GM23338 (cell line): ENCODE data around the gene GALM. TPM values are rescaled to one million over a fixed set of nuclear protein-coding genes. Genes with fewer than 3 reads are reported as not detected.
A peak's percentile ranks its signal among the peaks of the same experiment; 100 is the strongest.

ENCODE experiments used
- ATAC-seq: fragments of 200-7000 bp; cut with Tn5 transposase; 3 replicates; pipeline ENCODE4 v1.9.1; 2020
- DNase-seq: peaks from one replicate; pipeline ENCODE4 v3.0.0-alpha.2; 2015; ENCODE audit warnings: low spot score
- H2AFZ ChIP-seq: fragments of 200-600 bp; sonication (generic); 2 replicates; pipeline ENCODE4 v1.8.0; 2016; ENCODE audit warnings: antibody characterized with exemption, mild to moderate bottlenecking, moderate library complexity
- H3F3A ChIP-seq: fragments of 200-600 bp; sonication (generic); replicated peaks from 2 replicates; pipeline ENCODE4 v1.8.0; 2017; ENCODE audit warnings: antibody characterized with exemption, mixed run types, low read depth
- H3K27ac ChIP-seq: fragments of 200-600 bp; sonication (generic); 2 replicates; pipeline ENCODE4 v1.6.1; 2016; ENCODE audit warnings: low read depth
- H3K27me3 ChIP-seq: fragments of 200-600 bp; sonication (generic); 2 replicates; pipeline ENCODE4 v1.8.0; 2016; ENCODE audit warnings: mild to moderate bottlenecking, mixed run types, moderate library complexity; ENCODE audit not compliant: insufficient read depth
- H3K36me3 ChIP-seq: fragments of 200-600 bp; sonication (generic); 2 replicates; pipeline ENCODE4 v1.8.0; 2016; ENCODE audit warnings: mild to moderate bottlenecking; ENCODE audit not compliant: insufficient read depth
- H3K4me1 ChIP-seq: fragments of 200-600 bp; sonication (generic); 2 replicates; pipeline ENCODE4 v1.8.0; 2016; ENCODE audit warnings: mild to moderate bottlenecking, moderate library complexity; ENCODE audit not compliant: insufficient read depth
- H3K4me2 ChIP-seq: fragments of 200-600 bp; sonication (generic); 2 replicates; pipeline ENCODE4 v1.7.1; 2017; ENCODE audit warnings: mixed run types
- H3K4me3 ChIP-seq: fragments of 200-600 bp; sonication (generic); 2 replicates; pipeline ENCODE4 v1.6.1; 2016; ENCODE audit warnings: mixed run types
- H3K79me2 ChIP-seq: fragments of 200-600 bp; sonication (generic); replicated peaks from 2 replicates; pipeline ENCODE4 v1.8.0; 2017; ENCODE audit warnings: mild to moderate bottlenecking; ENCODE audit not compliant: insufficient read depth
- H3K9me2 ChIP-seq: fragments of 200-600 bp; sonication (generic); 2 replicates; pipeline ENCODE4 v1.8.0; 2017; ENCODE audit not compliant: insufficient read depth
- H4K20me1 ChIP-seq: fragments of 200-600 bp; sonication (generic); replicated peaks from 2 replicates; pipeline ENCODE4 v1.8.0; 2017; ENCODE audit warnings: mild to moderate bottlenecking; ENCODE audit not compliant: insufficient read depth
- H3K27ac Mint-ChIP-seq: 2 replicates; pipeline ENCODE4 v1.8.0; 2020; ENCODE audit warnings: inconsistent platforms, mild to moderate bottlenecking, moderate library complexity, mixed read lengths
- H3K27me3 Mint-ChIP-seq: 3 replicates; pipeline ENCODE4 v1.8.0; 2022; ENCODE audit warnings: low read depth, mild to moderate bottlenecking, moderate library complexity, mixed read lengths, inconsistent platforms; ENCODE audit not compliant: insufficient read depth, poor library complexity
- H3K36me3 Mint-ChIP-seq: 3 replicates; pipeline ENCODE4 v1.8.0; 2021; ENCODE audit warnings: low read depth, mild to moderate bottlenecking, inconsistent platforms, moderate library complexity, mixed read lengths
- H3K4me1 Mint-ChIP-seq: 3 replicates; pipeline ENCODE4 v1.8.0; 2020; ENCODE audit warnings: mild to moderate bottlenecking, inconsistent platforms, mixed read lengths
- H3K4me3 Mint-ChIP-seq: 3 replicates; pipeline ENCODE4 v1.8.0; 2021; ENCODE audit warnings: moderate library complexity, mild to moderate bottlenecking, inconsistent platforms, mixed read lengths
- H3K9me3 Mint-ChIP-seq: 3 replicates; pipeline ENCODE4 v1.8.0; 2020; ENCODE audit warnings: moderate library complexity, mild to moderate bottlenecking, inconsistent platforms, mixed read lengths
- CREB1 ChIP-seq: fragments of 250-450 bp; sonication (Bioruptor Pico); IDR thresholded peaks from 2 replicates; pipeline ENCODE4 v1.5.0; 2020; ENCODE audit warnings: low read depth, mild to moderate bottlenecking, moderate library complexity
- EZH2 ChIP-seq: fragments of 200-600 bp; sonication (generic); IDR thresholded peaks from one replicate; pipeline ENCODE4 v1.8.0; 2017; ENCODE audit warnings: antibody characterized with exemption, mild to moderate bottlenecking, low read depth; ENCODE audit not compliant: unreplicated experiment
- EZH2phosphoT487 ChIP-seq: fragments of 200-600 bp; sonication (generic); IDR thresholded peaks from one replicate; pipeline ENCODE4 v1.8.1; 2018; ENCODE audit warnings: antibody characterized with exemption; ENCODE audit not compliant: unreplicated experiment
- JUNB ChIP-seq: IDR thresholded peaks from one replicate; pipeline ENCODE4 v1.6.1; 2016; ENCODE audit warnings: antibody characterized with exemption; ENCODE audit not compliant: unreplicated experiment
- NANOG ChIP-seq: IDR thresholded peaks from 2 replicates; pipeline ENCODE4 v1.6.1; 2016; ENCODE audit warnings: antibody characterized with exemption, borderline replicate concordance
- POLR2AphosphoS5 ChIP-seq: IDR thresholded peaks from 2 replicates; pipeline ENCODE4 v1.6.1; 2016; ENCODE audit warnings: antibody characterized with exemption, low read depth
- STAT1 ChIP-seq: IDR thresholded peaks from one replicate; pipeline ENCODE4 v1.6.1; 2016; ENCODE audit warnings: antibody characterized with exemption; ENCODE audit not compliant: unreplicated experiment
- ZNF114 ChIP-seq: fragments of 250-450 bp; sonication (Bioruptor Pico); IDR thresholded peaks from 2 replicates; pipeline ENCODE4 v1.5.0; 2020; ENCODE audit warnings: mild to moderate bottlenecking, moderate library complexity
- ZNF331 ChIP-seq: fragments of 250-450 bp; sonication (Bioruptor Pico); IDR thresholded peaks from 2 replicates; pipeline ENCODE4 v1.5.0; 2020; ENCODE audit warnings: low read depth, mild to moderate bottlenecking, moderate library complexity
- polyA plus RNA-seq: library from polyadenylated mRNA; unstranded; fragments of >200 nt; fragmentation: Nextera tagmentation; extraction: Ambion mirVana; gene quantifications from 2 replicates; pipeline ENCODE4 v1.2.1, GENCODE V29; 2016
- total RNA-seq: library from RNA; depleted of rRNA; stranded (reverse); fragments of >200 nt; shearing (Covaris generic); gene quantifications from 2 replicates; pipeline ENCODE4 v1.2.3, GENCODE V29; 2014
- TF ChIP-seq, protein P1 (sequence below): fragments of 250-450 bp; sonication (Bioruptor Pico); IDR thresholded peaks from 2 replicates; pipeline ENCODE4 v1.5.0; 2020; ENCODE audit warnings: mild to moderate bottlenecking, moderate library complexity
- TF ChIP-seq, protein P2 (sequence below): IDR thresholded peaks from one replicate; pipeline ENCODE4 v1.6.1; 2018; ENCODE audit warnings: antibody characterized with exemption; ENCODE audit not compliant: unreplicated experiment
- TF ChIP-seq, protein P3 (sequence below), 2 experiments: fragments of 200-600 bp in 1 of 2; sonication (generic) in 1 of 2; conservative IDR thresholded peaks; 2 replicates each; pipeline versions ENCODE4 v1.5.1 to v1.6.1; 2016 to 2017; ENCODE audit warnings: antibody characterized with exemption in 2 of 2, low read depth in 2 of 2, mild to moderate bottlenecking in 2 of 2, moderate library complexity in 1 of 2
- TF ChIP-seq, protein P4 (sequence below): IDR thresholded peaks from 2 replicates; pipeline ENCODE4 v1.6.1; 2016; ENCODE audit warnings: antibody characterized with exemption

GALM gene
- total and polyA plus RNA-seq, 2 experiments from 2014 or later: 9.3 to 21.6 TPM

DNA sequence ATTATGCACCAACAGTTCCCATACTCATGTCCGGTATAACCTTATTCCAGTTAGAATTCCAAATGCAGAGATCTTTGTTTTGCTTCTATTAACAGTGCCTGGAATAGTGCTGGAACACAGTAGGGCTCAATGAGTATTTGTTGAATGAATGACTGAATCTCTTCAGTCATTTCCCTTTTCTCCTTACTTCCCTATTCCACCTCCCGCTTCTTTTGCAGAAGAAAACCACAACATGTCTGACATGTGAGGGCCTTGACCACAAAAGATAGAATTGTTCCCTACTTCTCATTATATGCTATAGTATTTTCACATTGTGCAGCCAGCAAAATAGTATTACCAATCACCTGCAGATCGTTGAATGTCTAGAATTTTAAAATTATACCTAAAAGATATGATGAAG is 43.7 kb upstream of the GALM start:
- Mint-ChIP-seq H3K4me3 (no peak overlapping the region), H3K27ac (no peak overlapping the region), H3K4me1 (peaks cover 9% of the 10 kb centered on the region), H3K36me3 (no peaks in the 10 kb centered on the region), H3K27me3 (no peaks in the 10 kb centered on the region), H3K9me3 (no peaks in the 10 kb centered on the region)
- no peaks in the 10 kb centered on the region for H3K4me1 ChIP-seq
- no peak overlapping the region for H3K27ac ChIP-seq
- no peak overlapping the region for H3K4me3 ChIP-seq
- H4K20me1 ChIP-seq: no peaks in the 10 kb centered on the region
- ATAC-seq (no peak), DNase-seq (no peak)
- no peak overlapping the region for H3K4me2 ChIP-seq
- no peaks in the 10 kb centered on the region for H3K9me2 ChIP-seq
- H2AFZ ChIP-seq: 0 out of 2 replicates have a peak overlapping the region, but pooled peaks have one; percentile 1
- H3K36me3 ChIP-seq: no peaks in the 10 kb centered on the region
- no peaks in the 10 kb centered on the region for H3K27me3 ChIP-seq
- no peaks in the 10 kb centered on the region for H3K79me2 ChIP-seq
- TF ChIP-seq NANOG: no peak
- TF ChIP-seq EZH2phosphoT487: no peak
- TF ChIP-seq, protein P1, sequence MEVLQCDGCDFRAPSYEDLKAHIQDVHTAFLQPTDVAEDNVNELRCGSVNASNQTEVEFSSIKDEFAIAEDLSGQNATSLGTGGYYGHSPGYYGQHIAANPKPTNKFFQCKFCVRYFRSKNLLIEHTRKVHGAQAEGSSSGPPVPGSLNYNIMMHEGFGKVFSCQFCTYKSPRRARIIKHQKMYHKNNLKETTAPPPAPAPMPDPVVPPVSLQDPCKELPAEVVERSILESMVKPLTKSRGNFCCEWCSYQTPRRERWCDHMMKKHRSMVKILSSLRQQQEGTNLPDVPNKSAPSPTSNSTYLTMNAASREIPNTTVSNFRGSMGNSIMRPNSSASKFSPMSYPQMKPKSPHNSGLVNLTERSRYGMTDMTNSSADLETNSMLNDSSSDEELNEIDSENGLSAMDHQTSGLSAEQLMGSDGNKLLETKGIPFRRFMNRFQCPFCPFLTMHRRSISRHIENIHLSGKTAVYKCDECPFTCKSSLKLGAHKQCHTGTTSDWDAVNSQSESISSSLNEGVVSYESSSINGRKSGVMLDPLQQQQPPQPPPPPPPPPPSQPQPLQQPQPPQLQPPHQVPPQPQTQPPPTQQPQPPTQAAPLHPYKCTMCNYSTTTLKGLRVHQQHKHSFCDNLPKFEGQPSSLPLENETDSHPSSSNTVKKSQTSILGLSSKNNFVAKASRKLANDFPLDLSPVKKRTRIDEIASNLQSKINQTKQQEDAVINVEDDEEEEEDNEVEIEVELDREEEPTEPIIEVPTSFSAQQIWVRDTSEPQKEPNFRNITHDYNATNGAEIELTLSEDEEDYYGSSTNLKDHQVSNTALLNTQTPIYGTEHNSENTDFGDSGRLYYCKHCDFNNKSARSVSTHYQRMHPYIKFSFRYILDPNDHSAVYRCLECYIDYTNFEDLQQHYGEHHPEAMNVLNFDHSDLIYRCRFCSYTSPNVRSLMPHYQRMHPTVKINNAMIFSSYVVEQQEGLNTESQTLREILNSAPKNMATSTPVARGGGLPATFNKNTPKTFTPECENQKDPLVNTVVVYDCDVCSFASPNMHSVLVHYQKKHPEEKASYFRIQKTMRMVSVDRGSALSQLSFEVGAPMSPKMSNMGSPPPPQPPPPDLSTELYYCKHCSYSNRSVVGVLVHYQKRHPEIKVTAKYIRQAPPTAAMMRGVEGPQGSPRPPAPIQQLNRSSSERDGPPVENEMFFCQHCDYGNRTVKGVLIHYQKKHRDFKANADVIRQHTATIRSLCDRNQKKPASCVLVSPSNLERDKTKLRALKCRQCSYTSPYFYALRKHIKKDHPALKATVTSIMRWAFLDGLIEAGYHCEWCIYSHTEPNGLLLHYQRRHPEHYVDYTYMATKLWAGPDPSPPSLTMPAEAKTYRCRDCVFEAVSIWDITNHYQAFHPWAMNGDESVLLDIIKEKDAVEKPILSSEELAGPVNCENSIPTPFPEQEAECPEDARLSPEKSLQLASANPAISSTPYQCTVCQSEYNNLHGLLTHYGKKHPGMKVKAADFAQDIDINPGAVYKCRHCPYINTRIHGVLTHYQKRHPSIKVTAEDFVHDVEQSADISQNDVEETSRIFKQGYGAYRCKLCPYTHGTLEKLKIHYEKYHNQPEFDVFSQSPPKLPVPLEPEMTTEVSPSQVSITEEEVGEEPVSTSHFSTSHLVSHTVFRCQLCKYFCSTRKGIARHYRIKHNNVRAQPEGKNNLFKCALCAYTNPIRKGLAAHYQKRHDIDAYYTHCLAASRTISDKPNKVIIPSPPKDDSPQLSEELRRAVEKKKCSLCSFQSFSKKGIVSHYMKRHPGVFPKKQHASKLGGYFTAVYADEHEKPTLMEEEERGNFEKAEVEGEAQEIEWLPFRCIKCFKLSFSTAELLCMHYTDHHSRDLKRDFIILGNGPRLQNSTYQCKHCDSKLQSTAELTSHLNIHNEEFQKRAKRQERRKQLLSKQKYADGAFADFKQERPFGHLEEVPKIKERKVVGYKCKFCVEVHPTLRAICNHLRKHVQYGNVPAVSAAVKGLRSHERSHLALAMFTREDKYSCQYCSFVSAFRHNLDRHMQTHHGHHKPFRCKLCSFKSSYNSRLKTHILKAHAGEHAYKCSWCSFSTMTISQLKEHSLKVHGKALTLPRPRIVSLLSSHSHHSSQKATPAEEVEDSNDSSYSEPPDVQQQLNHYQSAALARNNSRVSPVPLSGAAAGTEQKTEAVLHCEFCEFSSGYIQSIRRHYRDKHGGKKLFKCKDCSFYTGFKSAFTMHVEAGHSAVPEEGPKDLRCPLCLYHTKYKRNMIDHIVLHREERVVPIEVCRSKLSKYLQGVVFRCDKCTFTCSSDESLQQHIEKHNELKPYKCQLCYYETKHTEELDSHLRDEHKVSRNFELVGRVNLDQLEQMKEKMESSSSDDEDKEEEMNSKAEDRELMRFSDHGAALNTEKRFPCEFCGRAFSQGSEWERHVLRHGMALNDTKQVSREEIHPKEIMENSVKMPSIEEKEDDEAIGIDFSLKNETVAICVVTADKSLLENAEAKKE (CRISPR knock-in tag): no peak
- no peak for TF ChIP-seq ZNF114
- TF ChIP-seq, protein P2, sequence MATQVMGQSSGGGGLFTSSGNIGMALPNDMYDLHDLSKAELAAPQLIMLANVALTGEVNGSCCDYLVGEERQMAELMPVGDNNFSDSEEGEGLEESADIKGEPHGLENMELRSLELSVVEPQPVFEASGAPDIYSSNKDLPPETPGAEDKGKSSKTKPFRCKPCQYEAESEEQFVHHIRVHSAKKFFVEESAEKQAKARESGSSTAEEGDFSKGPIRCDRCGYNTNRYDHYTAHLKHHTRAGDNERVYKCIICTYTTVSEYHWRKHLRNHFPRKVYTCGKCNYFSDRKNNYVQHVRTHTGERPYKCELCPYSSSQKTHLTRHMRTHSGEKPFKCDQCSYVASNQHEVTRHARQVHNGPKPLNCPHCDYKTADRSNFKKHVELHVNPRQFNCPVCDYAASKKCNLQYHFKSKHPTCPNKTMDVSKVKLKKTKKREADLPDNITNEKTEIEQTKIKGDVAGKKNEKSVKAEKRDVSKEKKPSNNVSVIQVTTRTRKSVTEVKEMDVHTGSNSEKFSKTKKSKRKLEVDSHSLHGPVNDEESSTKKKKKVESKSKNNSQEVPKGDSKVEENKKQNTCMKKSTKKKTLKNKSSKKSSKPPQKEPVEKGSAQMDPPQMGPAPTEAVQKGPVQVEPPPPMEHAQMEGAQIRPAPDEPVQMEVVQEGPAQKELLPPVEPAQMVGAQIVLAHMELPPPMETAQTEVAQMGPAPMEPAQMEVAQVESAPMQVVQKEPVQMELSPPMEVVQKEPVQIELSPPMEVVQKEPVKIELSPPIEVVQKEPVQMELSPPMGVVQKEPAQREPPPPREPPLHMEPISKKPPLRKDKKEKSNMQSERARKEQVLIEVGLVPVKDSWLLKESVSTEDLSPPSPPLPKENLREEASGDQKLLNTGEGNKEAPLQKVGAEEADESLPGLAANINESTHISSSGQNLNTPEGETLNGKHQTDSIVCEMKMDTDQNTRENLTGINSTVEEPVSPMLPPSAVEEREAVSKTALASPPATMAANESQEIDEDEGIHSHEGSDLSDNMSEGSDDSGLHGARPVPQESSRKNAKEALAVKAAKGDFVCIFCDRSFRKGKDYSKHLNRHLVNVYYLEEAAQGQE: no peak
- TF ChIP-seq, protein P3, sequence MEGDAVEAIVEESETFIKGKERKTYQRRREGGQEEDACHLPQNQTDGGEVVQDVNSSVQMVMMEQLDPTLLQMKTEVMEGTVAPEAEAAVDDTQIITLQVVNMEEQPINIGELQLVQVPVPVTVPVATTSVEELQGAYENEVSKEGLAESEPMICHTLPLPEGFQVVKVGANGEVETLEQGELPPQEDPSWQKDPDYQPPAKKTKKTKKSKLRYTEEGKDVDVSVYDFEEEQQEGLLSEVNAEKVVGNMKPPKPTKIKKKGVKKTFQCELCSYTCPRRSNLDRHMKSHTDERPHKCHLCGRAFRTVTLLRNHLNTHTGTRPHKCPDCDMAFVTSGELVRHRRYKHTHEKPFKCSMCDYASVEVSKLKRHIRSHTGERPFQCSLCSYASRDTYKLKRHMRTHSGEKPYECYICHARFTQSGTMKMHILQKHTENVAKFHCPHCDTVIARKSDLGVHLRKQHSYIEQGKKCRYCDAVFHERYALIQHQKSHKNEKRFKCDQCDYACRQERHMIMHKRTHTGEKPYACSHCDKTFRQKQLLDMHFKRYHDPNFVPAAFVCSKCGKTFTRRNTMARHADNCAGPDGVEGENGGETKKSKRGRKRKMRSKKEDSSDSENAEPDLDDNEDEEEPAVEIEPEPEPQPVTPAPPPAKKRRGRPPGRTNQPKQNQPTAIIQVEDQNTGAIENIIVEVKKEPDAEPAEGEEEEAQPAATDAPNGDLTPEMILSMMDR (conservative IDR thresholded peaks at IDR 0.05; ENCODE audit: low read depth in 2 of 2): no peak
- no peak for TF ChIP-seq CREB1 (CRISPR knock-in tag)
- TF ChIP-seq, protein P4, sequence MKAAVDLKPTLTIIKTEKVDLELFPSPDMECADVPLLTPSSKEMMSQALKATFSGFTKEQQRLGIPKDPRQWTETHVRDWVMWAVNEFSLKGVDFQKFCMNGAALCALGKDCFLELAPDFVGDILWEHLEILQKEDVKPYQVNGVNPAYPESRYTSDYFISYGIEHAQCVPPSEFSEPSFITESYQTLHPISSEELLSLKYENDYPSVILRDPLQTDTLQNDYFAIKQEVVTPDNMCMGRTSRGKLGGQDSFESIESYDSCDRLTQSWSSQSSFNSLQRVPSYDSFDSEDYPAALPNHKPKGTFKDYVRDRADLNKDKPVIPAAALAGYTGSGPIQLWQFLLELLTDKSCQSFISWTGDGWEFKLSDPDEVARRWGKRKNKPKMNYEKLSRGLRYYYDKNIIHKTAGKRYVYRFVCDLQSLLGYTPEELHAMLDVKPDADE: no peak
- TF ChIP-seq POLR2AphosphoS5: no peak
- TF ChIP-seq EZH2: no peak
- no peak for TF ChIP-seq ZNF331 (CRISPR knock-in tag)
- no peak for TF ChIP-seq STAT1
- no peak for TF ChIP-seq JUNB
- H3F3A ChIP-seq: no peaks in the 10 kb centered on the region
